ENCODE measurements around the gene PNPLA6. TPM values are rescaled to one million over a fixed set of nuclear protein-coding genes. Genes with fewer than 3 reads are reported as not detected.

PNPLA6 gene
- total RNA-seq, 3 donors from 2014 or later = 85.7 to 136 (median 121) TPM

GRCh38 chr19:7556696-7557315, 21.3 kb downstream of the PNPLA6 start:
- TF ChIP-seq CTCF (IDR thresholded peaks at IDR 0.05) = no peak
- no peaks in the 10 kb centered on the region for H3K36me3 ChIP-seq (ENCODE audit: low read depth)
- no peak overlapping the region for H3K4me3 ChIP-seq
- DNase-seq (no peak), ATAC-seq (no peak)
- no peaks in the 10 kb centered on the region for H3K9me3 ChIP-seq
- H3K4me1 ChIP-seq (ENCODE audit: low read depth) = no peaks in the 10 kb centered on the region
- intact Hi-C loops (cut with DNase I, micrococcal nuclease) = no loop called here

GRCh38 chr19:7558667-7559066, 23.1 kb downstream of the PNPLA6 start:
- DNase-seq (no peak), ATAC-seq (no peak)
- intact Hi-C loops (cut with DNase I, micrococcal nuclease) = no loop called here
- no peaks in the 10 kb centered on the region for H3K4me1 ChIP-seq (ENCODE audit: low read depth)
- no peak overlapping the region for H3K4me3 ChIP-seq
- no peaks in the 10 kb centered on the region for H3K36me3 ChIP-seq (ENCODE audit: low read depth)
- TF ChIP-seq CTCF (IDR thresholded peaks at IDR 0.05) = no peak
- no peaks in the 10 kb centered on the region for H3K9me3 ChIP-seq

GRCh38 chr19:7559102-7559501, 23.6 kb downstream of the PNPLA6 start:
- TF ChIP-seq CTCF (IDR thresholded peaks at IDR 0.05) = no peak
- intact Hi-C loops (cut with DNase I, micrococcal nuclease) = no loop called here
- Histone ChIP-seq H3K36me3 (ENCODE audit: low read depth) (no peaks in the 10 kb centered on the region), H3K4me1 (ENCODE audit: low read depth) (no peaks in the 10 kb centered on the region), H3K9me3 (no peaks in the 10 kb centered on the region), H3K4me3 (no peak overlapping the region)
- ATAC-seq = no peak
- no peak for DNase-seq

GRCh38 chr19:7560255-7560654, 24.7 kb downstream of the PNPLA6 start:
- Histone ChIP-seq H3K4me3 (no peak overlapping the region), H3K9me3 (no peaks in the 10 kb centered on the region), H3K36me3 (ENCODE audit: low read depth) (no peaks in the 10 kb centered on the region), H3K4me1 (ENCODE audit: low read depth) (no peaks in the 10 kb centered on the region)
- DNase-seq (no peak), ATAC-seq (no peak)
- intact Hi-C loops (cut with DNase I, micrococcal nuclease) = no loop called here
- no peak for TF ChIP-seq CTCF (IDR thresholded peaks at IDR 0.05)

GRCh38 chr19:7561325-7561724, 25.8 kb downstream of the PNPLA6 start:
- intact Hi-C loops (cut with DNase I, micrococcal nuclease) = no loop called here
- no peaks in the 10 kb centered on the region for H3K9me3 ChIP-seq
- no peak for DNase-seq
- H3K36me3 ChIP-seq (ENCODE audit: low read depth) = no peaks in the 10 kb centered on the region
- no peaks in the 10 kb centered on the region for H3K4me1 ChIP-seq (ENCODE audit: low read depth)
- TF ChIP-seq CTCF (IDR thresholded peaks at IDR 0.05) = no peak
- no peak overlapping the region for H3K4me3 ChIP-seq
- ATAC-seq = no peak
